Uterus (tissue), 2 donors: ENCODE measurements around the gene POLR3C.

Source experiments
- POLR2A ChIP-seq, 2 donors: fragments of 450-650 bp; IDR thresholded peaks; one replicate each; pipeline ENCODE4 v1.6.1; 2016; ENCODE audit warnings: antibody characterized with exemption in 2 of 2, mild to moderate bottlenecking in 1 of 2, moderate library complexity in 1 of 2
- TF ChIP-seq, protein P1 (sequence below), 4 experiments: fragments of 200-600 bp in 2 of 4; fragments of 450-650 bp in 2 of 4; sonication (generic) in 2 of 4; IDR thresholded peaks; one replicate each; pipeline ENCODE4 v1.5.1; 2016 to 2019; ENCODE audit warnings: antibody characterized with exemption in 4 of 4, mild to moderate bottlenecking in 2 of 4, moderate library complexity in 1 of 4

DNA sequence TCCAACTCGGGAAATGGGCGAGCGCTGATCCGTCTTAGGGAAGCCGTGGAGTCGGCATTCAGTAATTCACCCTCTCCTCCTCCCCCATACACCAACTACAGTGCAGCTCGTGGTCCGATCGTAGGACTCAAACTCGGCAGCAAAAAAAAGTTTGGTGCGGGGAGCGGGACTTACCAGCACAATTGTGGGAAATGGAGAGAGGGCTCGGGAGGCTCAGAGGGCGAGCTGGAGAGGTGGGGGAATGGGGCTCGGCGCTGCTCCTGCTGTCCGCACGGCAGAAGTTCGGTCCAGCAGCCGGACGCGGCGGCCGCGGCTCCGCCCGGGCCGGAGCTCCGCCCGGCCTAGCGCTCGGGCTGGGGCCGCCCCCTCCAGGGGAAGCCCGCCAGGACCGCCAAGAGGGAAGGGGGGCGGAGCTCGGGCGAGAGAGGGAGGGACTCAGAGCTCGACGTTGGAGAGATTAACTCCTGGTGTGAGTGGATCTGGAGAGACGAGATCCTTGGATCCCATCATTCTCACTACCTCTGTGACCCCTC, 35.6 kb downstream of the POLR3C start:
- TF ChIP-seq, protein P1, sequence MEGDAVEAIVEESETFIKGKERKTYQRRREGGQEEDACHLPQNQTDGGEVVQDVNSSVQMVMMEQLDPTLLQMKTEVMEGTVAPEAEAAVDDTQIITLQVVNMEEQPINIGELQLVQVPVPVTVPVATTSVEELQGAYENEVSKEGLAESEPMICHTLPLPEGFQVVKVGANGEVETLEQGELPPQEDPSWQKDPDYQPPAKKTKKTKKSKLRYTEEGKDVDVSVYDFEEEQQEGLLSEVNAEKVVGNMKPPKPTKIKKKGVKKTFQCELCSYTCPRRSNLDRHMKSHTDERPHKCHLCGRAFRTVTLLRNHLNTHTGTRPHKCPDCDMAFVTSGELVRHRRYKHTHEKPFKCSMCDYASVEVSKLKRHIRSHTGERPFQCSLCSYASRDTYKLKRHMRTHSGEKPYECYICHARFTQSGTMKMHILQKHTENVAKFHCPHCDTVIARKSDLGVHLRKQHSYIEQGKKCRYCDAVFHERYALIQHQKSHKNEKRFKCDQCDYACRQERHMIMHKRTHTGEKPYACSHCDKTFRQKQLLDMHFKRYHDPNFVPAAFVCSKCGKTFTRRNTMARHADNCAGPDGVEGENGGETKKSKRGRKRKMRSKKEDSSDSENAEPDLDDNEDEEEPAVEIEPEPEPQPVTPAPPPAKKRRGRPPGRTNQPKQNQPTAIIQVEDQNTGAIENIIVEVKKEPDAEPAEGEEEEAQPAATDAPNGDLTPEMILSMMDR (IDR thresholded peaks at IDR 0.05) = peak in 3 of 4 experiments; percentile 22 to 46 (median 35)
- peak; percentile 88 for TF ChIP-seq POLR2A (IDR thresholded peaks at IDR 0.05)
